ENCODE results near the gene KIF5B. TPM values are rescaled to one million over a fixed set of nuclear protein-coding genes. Genes with fewer than 3 reads are reported as not detected.
A peak's percentile ranks its signal among the peaks of the same experiment; 100 is the strongest.

KIF5B gene
- total and polyA plus RNA-seq, 9 of the 15 experiments (the other 6 are each of a cell fraction or from before 2014, with no cell fraction given): 24.4 to 94.4 (median 68.9) TPM

- Histone ChIP-seq H3K79me2 (ENCODE audit: control insufficient read depth, insufficient read depth, low read length) (no peaks in the 10 kb centered on the region), H2AFZ (ENCODE audit: low read depth, low read length) (no peak overlapping the region), H3K9ac (ENCODE audit: insufficient read depth in 1 of 2, low read depth in 2 of 2, low read length in 2 of 2) (no peak overlapping the region), H3K27ac (ENCODE audit: extremely low read depth, low read depth, low read length) (no peak overlapping the region), H3K4me1 (replicated peaks in 1 of 2; ENCODE audit: control insufficient read depth in 2 of 2, insufficient read depth in 2 of 2, low read length in 2 of 2) (no peaks in the 10 kb centered on the region), H3K27me3 (ENCODE audit: control insufficient read depth in 2 of 2, insufficient read depth in 2 of 2, low read length in 2 of 2) (no peaks in the 10 kb centered on the region), H3K9me3 (replicated peaks; ENCODE audit: control insufficient read depth, insufficient read depth, low read depth, low read length) (no peaks in the 10 kb centered on the region), H4K20me1 (replicated peaks; ENCODE audit: control insufficient read depth, insufficient read depth, low read length) (no peaks in the 10 kb centered on the region), H3K4me3 (no peak overlapping the region), H3K9me1 (ENCODE audit: control insufficient read depth, insufficient read depth, low read length) (no peaks in the 10 kb centered on the region), H3K4me2 (ENCODE audit: insufficient read depth, low read length) (no peak overlapping the region), H3K36me3 (ENCODE audit: control insufficient read depth, insufficient read depth, low read length) (no peaks in the 10 kb centered on the region)
- CTCF ChIA-PET (ENCODE audit: low intra/inter-chr PET ratio): no interaction called here
- ATAC-seq (no peak), DNase-seq (ENCODE audit: extremely low read depth in 1 of 4, low spot score in 3 of 4) (no peak), FAIRE-seq (no peak)
- in situ Hi-C loops (cut with MboI): no loop called here
- 39% methylated on average over 4 of the region's 4 CpGs for WGBS (ENCODE audit: insufficient coverage, low coverage, missing lambda C conversion rate)
- TF ChIP-seq, protein P1, sequence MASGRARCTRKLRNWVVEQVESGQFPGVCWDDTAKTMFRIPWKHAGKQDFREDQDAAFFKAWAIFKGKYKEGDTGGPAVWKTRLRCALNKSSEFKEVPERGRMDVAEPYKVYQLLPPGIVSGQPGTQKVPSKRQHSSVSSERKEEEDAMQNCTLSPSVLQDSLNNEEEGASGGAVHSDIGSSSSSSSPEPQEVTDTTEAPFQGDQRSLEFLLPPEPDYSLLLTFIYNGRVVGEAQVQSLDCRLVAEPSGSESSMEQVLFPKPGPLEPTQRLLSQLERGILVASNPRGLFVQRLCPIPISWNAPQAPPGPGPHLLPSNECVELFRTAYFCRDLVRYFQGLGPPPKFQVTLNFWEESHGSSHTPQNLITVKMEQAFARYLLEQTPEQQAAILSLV (tag; IDR thresholded peaks at IDR 0.05): peak; percentile 39; the same call in 1 of the 2 replicates
- peak; percentile 97 for TF ChIP-seq CEBPB (tag; IDR thresholded peaks at IDR 0.05)
- no peak for TF ChIP-seq STAT5B (CRISPR knock-in tag; IDR thresholded peaks at IDR 0.05)
- TF ChIP-seq CEBPG (CRISPR knock-in tag; IDR thresholded peaks at IDR 0.05): peak; percentile 55
- TF ChIP-seq CEBPG (tag; conservative IDR thresholded peaks at IDR 0.05 in 1 of 2, IDR thresholded peaks at IDR 0.05 in 1 of 2): peak; percentile 65 to 92
- POLR2A ChIA-PET: interaction anchor here (1.1 kb wide), 1 partner anchor 11 kb away, joined by 3 read pairs; no protein-coding TSS in a partner anchor
- no TSS peak for BruUV-seq (replicated peaks)
- intact Hi-C loops (cut with micrococcal nuclease): no loop called here
These were observed 9.6 kb upstream of the KIF5B start for GRCh38 chr10:32065856-32066255.

DNA sequence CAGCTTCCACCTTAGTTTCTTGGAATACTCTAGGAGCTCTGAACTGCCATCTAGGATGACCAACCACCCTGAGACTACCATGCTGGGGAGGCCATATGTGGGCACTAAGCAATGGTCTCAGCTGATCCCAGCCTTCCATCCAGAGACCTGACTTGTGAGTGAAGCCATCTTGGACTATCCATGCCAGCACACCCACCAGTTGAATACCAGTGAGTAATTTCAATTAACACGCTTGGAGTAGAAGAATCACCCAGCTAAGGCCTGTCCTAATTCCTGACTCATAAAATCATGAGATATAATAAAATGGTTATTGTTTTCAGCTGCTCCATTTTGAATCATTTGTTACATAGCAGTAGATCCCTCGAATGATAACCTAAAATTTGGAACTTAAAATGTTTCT lies 5.2 kb upstream of the KIF5B start:
- FAIRE-seq: no peak
- WGBS (ENCODE audit: insufficient coverage, low coverage, missing lambda C conversion rate): 60% methylated on average over 2 of the region's 2 CpGs
- Histone ChIP-seq H3K9me3 (replicated peaks; ENCODE audit: control insufficient read depth, insufficient read depth, low read depth, low read length) (no peaks in the 10 kb centered on the region), H2AFZ (ENCODE audit: low read depth, low read length) (no peak overlapping the region), H3K9me1 (ENCODE audit: control insufficient read depth, insufficient read depth, low read length) (no peaks in the 10 kb centered on the region), H4K20me1 (replicated peaks; ENCODE audit: control insufficient read depth, insufficient read depth, low read length) (no peaks in the 10 kb centered on the region), H3K4me2 (ENCODE audit: insufficient read depth, low read length) (no peak overlapping the region), H3K27ac (ENCODE audit: extremely low read depth, low read depth, low read length) (no peak overlapping the region), H3K79me2 (ENCODE audit: control insufficient read depth, insufficient read depth, low read length) (peaks cover 6% of the 10 kb centered on the region; the same call in 1 of the 3 replicates), H3K36me3 (ENCODE audit: control insufficient read depth, insufficient read depth, low read length) (no peaks in the 10 kb centered on the region), H3K27me3 (ENCODE audit: control insufficient read depth in 2 of 2, insufficient read depth in 2 of 2, low read length in 2 of 2) (no peaks in the 10 kb centered on the region), H3K4me3 (no peak overlapping the region), H3K9ac (ENCODE audit: insufficient read depth in 1 of 2, low read depth in 2 of 2, low read length in 2 of 2) (no peak overlapping the region), H3K4me1 (replicated peaks in 1 of 2; ENCODE audit: control insufficient read depth in 2 of 2, insufficient read depth in 2 of 2, low read length in 2 of 2) (peaks cover 10 to 33% of the 10 kb centered on the region in 2 experiments)
- POLR2A ChIA-PET: no interaction called here
- no peak for DNase-seq (ENCODE audit: extremely low read depth in 1 of 4, low spot score in 3 of 4)
- intact Hi-C loops (cut with micrococcal nuclease) (no loop called here), in situ Hi-C loops (cut with MboI) (no loop called here)
- no peak for ATAC-seq
- no TSS peak for BruUV-seq (replicated peaks)
- CTCF ChIA-PET (ENCODE audit: low intra/inter-chr PET ratio): no interaction called here
- TF ChIP-seq E2F4 (CRISPR knock-in tag; IDR thresholded peaks at IDR 0.05; ENCODE audit: low read depth) (no peak), DACH1 (IDR thresholded peaks at IDR 0.05; ENCODE audit: partially characterized antibody) (no peak), SLC30A9 (CRISPR knock-in tag; IDR thresholded peaks at IDR 0.05) (no peak), ZNF780A (CRISPR knock-in tag; IDR thresholded peaks at IDR 0.05) (no peak)

Measured in K562 (cell line).